ENCODE results near the gene KCTD11. TPM values are rescaled to one million over a fixed set of nuclear protein-coding genes. Genes with fewer than 3 reads are reported as not detected.

The KCTD11 gene
- total RNA-seq, 1 donor from 2014 or later, result 23.3 TPM

GRCh38 chr17:7403977-7404736 is 52.2 kb downstream of the KCTD11 start, which contains the start of gene TMEM256:
TSS of gene TMEM256 (minus strand) at chr17:7404097. CDS start at chr17:7404084, 13 bp downstream.
- H3K36me3 Mint-ChIP-seq (ENCODE audit: low read depth), result peaks cover 3% of the 10 kb centered on the region
- peak within 1 kb of the TSS; percentile 85 for H3K4me3 Mint-ChIP-seq (ENCODE audit: unreplicated experiment)
- TF ChIP-seq CTCF (IDR thresholded peaks at IDR 0.05), result peak; percentile 28
- H3K27ac Mint-ChIP-seq (ENCODE audit: unreplicated experiment), result peak within 1 kb of the TSS; percentile 91
- DNase-seq (ENCODE audit: low spot score), result peak; percentile 99
- no peaks in the 10 kb centered on the region for H3K9me3 Mint-ChIP-seq (ENCODE audit: low read depth)
- H3K27me3 Mint-ChIP-seq (ENCODE audit: low read depth), result no peaks in the 10 kb centered on the region
- peaks cover 27% of the 10 kb centered on the region for H3K4me1 Mint-ChIP-seq (ENCODE audit: low read depth)

Other genes with a start within 250 kb of the KCTD11 start
- not detected in 3 replicates for gene ASGR2, start 237.3 kb upstream of the KCTD11 start, total RNA-seq
- 0.46 to 1.9 TPM (median 0.97 TPM) in 3 replicates for gene ASGR1, start 172.8 kb upstream of the KCTD11 start, total RNA-seq
- gene DLG4, start 132.3 kb upstream of the KCTD11 start, total RNA-seq, result 28.3 to 34.4 TPM (median 31.3 TPM) in 3 replicates
- gene ACADVL, start 132.2 kb upstream of the KCTD11 start, total RNA-seq, result 427 to 584 TPM (median 454 TPM) in 3 replicates
- 58.8 to 65.2 TPM (median 59.5 TPM) in 3 replicates for gene DVL2, start 117.6 kb upstream of the KCTD11 start, total RNA-seq
- 49.5 to 57.8 TPM (median 53.1 TPM) in 3 replicates for gene PHF23, start 112.7 kb upstream of the KCTD11 start, total RNA-seq
- gene GABARAP, start 109.7 kb upstream of the KCTD11 start, total RNA-seq, result 449 to 459 TPM (median 455 TPM) in 3 replicates
- gene CTDNEP1, start 100.4 kb upstream of the KCTD11 start, total RNA-seq, result 105 to 118 TPM (median 111 TPM) in 3 replicates
- 24.9 to 32.7 TPM (median 25.8 TPM) in 3 replicates for gene ELP5, start 99.9 kb upstream of the KCTD11 start, total RNA-seq
- gene CLDN7, start 89.7 kb upstream of the KCTD11 start, total RNA-seq, result 0.42 to 0.54 TPM (median 0.46 TPM) in 3 replicates
- 0.15 to 0.38 TPM (median 0.30 TPM) in 3 replicates for gene SLC2A4, start 70.4 kb upstream of the KCTD11 start, total RNA-seq
- 0.56 to 0.57 TPM in 2 of 3 replicates, not detected in the other for gene YBX2, start 57.5 kb upstream of the KCTD11 start, total RNA-seq
- 364 to 494 TPM (median 376 TPM) in 3 replicates for gene EIF5A, start 44.5 kb upstream of the KCTD11 start, total RNA-seq
- gene GPS2, start 36.8 kb upstream of the KCTD11 start, total RNA-seq, result 43.9 to 64.9 TPM (median 55.3 TPM) in 3 replicates
- gene NEURL4, start 22.8 kb upstream of the KCTD11 start, total RNA-seq, result 28.0 to 43.3 TPM (median 32.4 TPM) in 3 replicates
- 2.9 to 6.8 TPM (median 3.7 TPM) in 3 replicates for gene ACAP1, start 15.6 kb upstream of the KCTD11 start, total RNA-seq
- gene TMEM95, start 3.0 kb downstream of the KCTD11 start, total RNA-seq, result not detected in 3 replicates
- 0.22 to 0.72 TPM in 2 of 3 replicates, not detected in the other for gene TNK1, start 28.9 kb downstream of the KCTD11 start, total RNA-seq
- 79.8 to 82.6 TPM (median 81.5 TPM) in 3 replicates for gene PLSCR3, start 42.4 kb downstream of the KCTD11 start, total RNA-seq
- 32.8 to 42.8 TPM (median 34.3 TPM) in 3 replicates for gene TMEM256, start 51.9 kb downstream of the KCTD11 start, total RNA-seq
- gene NLGN2, start 55.7 kb downstream of the KCTD11 start, total RNA-seq, result 45.2 to 49.8 TPM (median 46.7 TPM) in 3 replicates
- gene SPEM1, start 68.2 kb downstream of the KCTD11 start, total RNA-seq, result not detected in 3 replicates
- gene SPEM2, start 73.5 kb downstream of the KCTD11 start, total RNA-seq, result not detected in 3 replicates
- not detected in 3 replicates for gene SPEM3, start 76.7 kb downstream of the KCTD11 start, total RNA-seq
- 6.9 to 9.1 TPM (median 7.7 TPM) in 3 replicates for gene TMEM102, start 83.3 kb downstream of the KCTD11 start, total RNA-seq
- 5.0 to 6.0 TPM (median 5.1 TPM) in 3 replicates for gene FGF11, start 87.3 kb downstream of the KCTD11 start, total RNA-seq
- gene CHRNB1, start 92.9 kb downstream of the KCTD11 start, total RNA-seq, result 12.2 to 14.0 TPM (median 12.6 TPM) in 3 replicates
- 50.9 to 51.9 TPM (median 51.0 TPM) in 3 replicates for gene ZBTB4, start 127.5 kb downstream of the KCTD11 start, total RNA-seq
- gene SLC35G6, start 129.3 kb downstream of the KCTD11 start, total RNA-seq, result not detected in 3 replicates
- gene POLR2A, start 132.2 kb downstream of the KCTD11 start, total RNA-seq, result 113 to 121 TPM (median 115 TPM) in 3 replicates
- gene TNFSF12, start 196.9 kb downstream of the KCTD11 start, total RNA-seq, result 12.1 to 23.3 TPM (median 23.0 TPM) in 3 replicates
- gene TNFSF13, start 206.6 kb downstream of the KCTD11 start, total RNA-seq, result 0.48 to 1.9 TPM (median 1.7 TPM) in 3 replicates
- 45.3 to 57.8 TPM (median 49.4 TPM) in 3 replicates for gene SENP3, start 209.8 kb downstream of the KCTD11 start, total RNA-seq
- gene CD68, start 227.5 kb downstream of the KCTD11 start, total RNA-seq, result 1.2 to 3.3 TPM (median 2.6 TPM) in 3 replicates
- gene MPDU1, start 231.7 kb downstream of the KCTD11 start, total RNA-seq, result 33.1 to 47.8 TPM (median 35.9 TPM) in 3 replicates
- gene SOX15, start 237.9 kb downstream of the KCTD11 start, total RNA-seq, result 0.32 to 0.39 TPM in 2 of 3 replicates, not detected in the other

Data from chondrocyte (in vitro differentiated cells).